Ovary (tissue), 3 donors: ENCODE results near the gene CFAP43.

Experiments used
- POLR2A ChIP-seq: fragments of 450-650 bp; IDR thresholded peaks from one replicate; pipeline ENCODE4 v1.6.1; 2017; ENCODE audit warnings: antibody characterized with exemption, mild to moderate bottlenecking, moderate library complexity
- TF ChIP-seq, protein P1 (sequence below), 3 donors: fragments of 450-650 bp in 2 of 3; fragments of 200-600 bp in 1 of 3; IDR thresholded peaks; one replicate each; pipeline versions ENCODE4 v1.5.1 to v1.8.0; 2016 to 2022; ENCODE audit warnings: antibody characterized with exemption in 3 of 3, mild to moderate bottlenecking in 1 of 3
- donor health status: DM: no; HTN: no; CAD: no.

DNA sequence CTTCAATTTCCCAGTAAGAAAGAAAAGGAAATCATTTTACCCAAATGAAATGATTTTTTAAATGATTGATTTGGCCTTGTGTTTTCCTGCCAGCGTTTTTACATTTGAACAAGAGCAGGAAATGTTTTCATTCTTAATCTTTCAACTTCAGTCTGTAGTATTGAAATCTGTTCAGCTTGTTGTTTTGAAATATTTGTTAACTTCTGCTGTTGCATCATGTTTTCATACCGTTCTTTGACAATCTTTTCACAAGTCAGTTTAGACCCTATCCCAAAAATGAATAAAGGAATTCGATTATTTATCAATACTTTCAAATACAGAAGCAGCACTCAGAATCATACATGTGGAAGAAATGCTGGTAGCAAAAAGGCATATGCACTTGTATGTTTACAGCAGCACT, 102.1 kb downstream of the CFAP43 start:
- TF ChIP-seq, protein P1, sequence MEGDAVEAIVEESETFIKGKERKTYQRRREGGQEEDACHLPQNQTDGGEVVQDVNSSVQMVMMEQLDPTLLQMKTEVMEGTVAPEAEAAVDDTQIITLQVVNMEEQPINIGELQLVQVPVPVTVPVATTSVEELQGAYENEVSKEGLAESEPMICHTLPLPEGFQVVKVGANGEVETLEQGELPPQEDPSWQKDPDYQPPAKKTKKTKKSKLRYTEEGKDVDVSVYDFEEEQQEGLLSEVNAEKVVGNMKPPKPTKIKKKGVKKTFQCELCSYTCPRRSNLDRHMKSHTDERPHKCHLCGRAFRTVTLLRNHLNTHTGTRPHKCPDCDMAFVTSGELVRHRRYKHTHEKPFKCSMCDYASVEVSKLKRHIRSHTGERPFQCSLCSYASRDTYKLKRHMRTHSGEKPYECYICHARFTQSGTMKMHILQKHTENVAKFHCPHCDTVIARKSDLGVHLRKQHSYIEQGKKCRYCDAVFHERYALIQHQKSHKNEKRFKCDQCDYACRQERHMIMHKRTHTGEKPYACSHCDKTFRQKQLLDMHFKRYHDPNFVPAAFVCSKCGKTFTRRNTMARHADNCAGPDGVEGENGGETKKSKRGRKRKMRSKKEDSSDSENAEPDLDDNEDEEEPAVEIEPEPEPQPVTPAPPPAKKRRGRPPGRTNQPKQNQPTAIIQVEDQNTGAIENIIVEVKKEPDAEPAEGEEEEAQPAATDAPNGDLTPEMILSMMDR (IDR thresholded peaks at IDR 0.05): no peak
- no peak for TF ChIP-seq POLR2A
